NCI-H2171 treated with DMSO at 0.1 percent for 48 hours (cell line): ENCODE results near the gene TPCN2.
A peak's percentile ranks its signal among the peaks of the same experiment; 100 is the strongest.
"Not testable (repeated sequence)": the region's sequence is repeated elsewhere in the genome, so short reads cannot be mapped to it uniquely, and the experiment has no call there.

Experiments
- DNase-seq: peaks from one replicate; lab custom pipeline; 2025; lab: John Stamatoyannopoulos, UW

TPCN2 gene

GRCh38 chr11:69129053-69129452 lies 80.3 kb downstream of the TPCN2 start:
- DNase-seq = no peak

DNA sequence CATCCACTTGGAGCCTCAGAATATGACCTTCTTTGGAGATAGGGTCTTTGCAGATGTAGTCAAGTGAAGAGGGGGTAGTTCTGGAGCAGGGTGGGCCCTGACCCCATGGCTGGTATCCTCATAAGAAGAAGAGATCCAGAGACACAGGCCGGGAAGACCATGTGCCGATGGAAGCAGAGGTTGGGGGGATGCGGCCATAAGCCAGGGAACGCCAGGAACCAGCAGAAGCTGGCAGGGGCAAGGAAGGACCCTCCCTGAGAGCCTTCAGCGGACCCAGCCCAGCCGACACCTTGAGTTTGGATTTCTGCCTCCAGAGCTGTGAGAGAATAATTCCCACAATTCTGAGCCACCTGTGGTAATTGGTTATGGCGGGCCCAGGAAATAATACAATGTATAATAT lies 80.9 kb downstream of the TPCN2 start:
- DNase-seq = no peak

DNA sequence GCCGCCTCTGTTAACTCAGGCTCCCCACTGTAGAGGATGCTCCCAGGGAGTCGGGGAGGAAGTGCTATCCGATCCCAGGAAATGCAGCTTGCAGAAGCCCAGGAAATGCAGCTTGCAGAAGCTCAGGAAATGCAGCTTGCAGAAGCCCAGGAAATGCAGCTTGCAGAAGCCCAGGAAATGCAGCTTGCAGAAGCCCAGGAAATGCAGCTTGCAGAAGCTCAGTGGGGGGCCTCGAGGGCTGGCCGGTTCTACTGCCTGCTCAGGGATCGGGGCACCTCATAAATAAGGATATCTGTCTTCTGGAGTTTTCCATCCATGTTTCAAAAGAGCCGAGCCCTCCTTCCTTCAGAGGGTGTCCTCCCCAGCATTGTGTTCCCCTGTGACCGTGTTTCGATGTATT lies 81.9 kb downstream of the TPCN2 start:
- DNase-seq = no peak

DNA sequence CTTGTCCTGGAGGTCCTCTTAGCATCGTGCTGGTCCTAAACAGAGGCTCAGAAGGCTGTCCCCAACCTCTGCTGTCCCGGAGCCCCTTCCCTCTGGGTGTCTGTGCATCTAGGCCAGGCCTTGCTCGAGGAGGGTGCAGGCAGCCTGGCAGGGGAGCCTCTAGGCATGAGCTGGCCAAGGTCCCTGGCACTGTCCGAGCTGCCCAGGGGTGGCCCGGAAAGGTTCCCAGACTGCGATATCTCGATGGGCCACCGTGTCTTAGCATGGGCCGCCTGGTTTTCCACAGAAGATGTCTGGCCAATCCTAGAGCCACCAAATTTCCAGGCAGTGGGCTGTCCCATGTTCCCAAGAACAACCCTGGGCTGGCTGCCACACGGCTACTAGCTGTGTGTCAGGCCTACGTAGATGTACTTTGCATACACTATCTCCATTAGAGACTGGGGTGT lies 82.4 kb downstream of the TPCN2 start:
- DNase-seq = no peak

- peak; percentile 51 for DNase-seq
Observed at GRCh38 chr11:69131644-69132300, 83.0 kb downstream of the TPCN2 start.

GRCh38 chr11:69132301-69132670 lies 83.6 kb downstream of the TPCN2 start:
- DNase-seq = no peak

GRCh38 chr11:69133251-69133650 lies 84.5 kb downstream of the TPCN2 start:
- DNase-seq = no peak

- DNase-seq = not testable (repeated sequence)
Observed at GRCh38 chr11:69134182-69134581, 85.5 kb downstream of the TPCN2 start.

DNA sequence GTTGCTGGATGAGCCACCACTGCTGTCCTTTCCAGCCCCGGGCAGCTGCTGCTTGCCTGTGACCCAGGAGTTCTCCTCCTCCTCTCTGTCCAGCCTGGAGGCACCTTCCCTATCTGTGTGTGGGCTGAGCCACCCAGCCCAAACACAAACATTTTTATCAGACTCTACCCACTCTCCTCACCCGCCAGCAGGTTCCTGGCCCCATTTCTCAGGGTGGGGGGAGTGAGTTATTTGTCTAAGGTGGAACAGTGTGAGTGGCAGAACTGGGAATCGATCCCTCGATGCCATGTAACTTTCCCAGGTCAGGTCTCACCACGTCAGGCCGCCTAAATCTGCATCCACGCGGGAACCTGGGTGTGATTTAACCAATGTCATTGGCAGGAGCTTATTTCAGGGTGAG lies 86.2 kb downstream of the TPCN2 start:
- DNase-seq = no peak

GRCh38 chr11:69135420-69136363 lies 87.0 kb downstream of the TPCN2 start:
- DNase-seq = no peak

- no peak for DNase-seq
Observed at GRCh38 chr11:69136471-69136870, 87.7 kb downstream of the TPCN2 start.

GRCh38 chr11:69137151-69137844 lies 88.6 kb downstream of the TPCN2 start:
- no peak for DNase-seq

DNA sequence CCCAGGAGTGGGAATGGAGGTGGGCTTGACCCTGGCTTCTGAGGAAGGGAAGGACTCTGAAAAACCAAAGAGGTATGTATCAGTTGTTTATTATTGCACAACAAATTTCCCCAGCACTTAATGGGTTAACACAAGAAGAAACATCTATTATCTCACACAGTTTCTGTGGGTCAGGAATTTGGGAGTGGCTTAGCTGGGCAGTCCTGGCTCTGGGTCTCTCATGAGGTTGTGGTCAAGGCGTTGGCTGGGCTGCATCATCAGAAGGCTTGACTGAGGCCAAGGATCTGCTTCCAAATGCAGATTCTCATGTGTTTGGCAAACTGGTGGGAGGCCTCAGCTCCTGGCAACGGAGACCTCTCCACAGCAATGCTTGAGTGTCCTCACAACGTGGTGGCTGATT lies 89.5 kb downstream of the TPCN2 start:
- no peak for DNase-seq

DNA sequence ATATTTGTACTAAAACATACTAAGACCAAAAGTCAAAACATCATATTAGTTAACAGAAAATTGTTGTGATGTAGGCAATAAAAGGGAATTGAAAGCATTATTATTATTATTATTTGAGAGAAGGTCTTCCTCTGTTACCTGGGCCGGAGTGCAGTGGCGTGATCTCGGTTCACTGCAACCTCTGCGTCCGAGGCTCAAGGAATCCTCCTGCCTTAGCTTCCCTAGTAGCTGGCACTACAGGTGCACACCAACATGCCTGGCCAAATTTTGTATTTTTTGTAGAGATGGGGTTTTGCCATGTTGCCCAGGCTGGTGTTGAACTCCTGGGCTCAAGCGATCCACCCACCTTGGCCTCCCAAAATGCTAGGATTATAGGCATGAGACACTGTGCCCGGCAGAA lies 91.4 kb downstream of the TPCN2 start:
- not testable (repeated sequence) for DNase-seq

DNA sequence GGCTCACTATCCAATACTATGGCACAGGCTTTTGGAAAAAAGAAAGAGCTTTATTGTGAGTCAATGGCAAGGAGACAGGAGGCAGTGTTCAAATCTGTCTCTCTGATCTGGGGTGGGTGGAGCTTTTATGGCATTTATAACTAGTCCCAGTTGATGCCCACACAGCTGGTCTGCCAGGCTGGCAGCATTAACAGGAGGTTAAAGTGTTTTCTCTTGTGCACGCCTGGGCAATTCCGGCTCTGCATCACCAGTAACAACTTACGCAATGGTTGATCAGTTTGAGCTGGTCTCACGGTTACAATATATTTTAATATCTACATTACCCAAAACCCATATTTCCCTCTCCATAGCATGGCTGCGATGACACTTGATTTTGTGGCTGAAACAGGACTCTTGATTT lies 91.9 kb downstream of the TPCN2 start:
- DNase-seq = peak; percentile 27

DNA sequence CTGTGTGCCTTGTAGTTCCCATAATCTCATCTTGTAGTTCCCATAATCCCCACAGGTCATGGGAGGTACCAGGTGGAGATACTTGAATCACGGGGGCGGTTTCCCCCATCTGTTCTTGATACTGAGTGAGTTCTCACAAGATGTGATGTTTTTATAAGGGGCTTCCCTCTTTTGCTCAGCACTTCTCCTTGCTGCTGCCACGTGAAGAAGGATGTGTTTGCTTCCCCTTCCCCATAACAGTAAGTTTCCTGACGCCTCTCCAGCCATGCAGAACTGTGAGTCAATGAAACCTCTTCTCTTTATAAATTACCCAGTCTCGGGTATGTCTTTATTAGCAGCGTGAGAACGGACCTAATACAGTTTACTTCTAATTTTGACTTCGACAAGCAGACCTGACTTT lies 93.0 kb downstream of the TPCN2 start:
- DNase-seq = peak; percentile 15

DNA sequence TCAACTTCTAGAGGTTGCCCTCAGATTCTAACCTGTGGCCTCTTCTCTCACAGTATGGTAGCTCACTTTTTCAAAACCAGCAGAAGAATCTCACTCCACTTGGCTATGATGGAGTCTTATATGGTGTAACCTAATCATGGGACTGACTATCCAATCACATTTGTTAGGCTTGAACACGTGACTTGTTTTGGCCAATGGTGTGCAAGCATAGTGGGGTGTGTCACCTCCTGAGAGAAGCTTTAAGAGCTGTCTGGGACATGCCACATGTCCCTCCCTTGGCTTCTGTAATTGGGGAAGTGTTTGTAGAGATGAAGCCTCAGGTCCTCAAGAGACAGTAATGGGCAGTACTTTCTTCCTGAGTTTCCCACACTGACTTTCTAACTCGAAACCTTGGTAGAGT lies 94.2 kb downstream of the TPCN2 start:
- no peak for DNase-seq

GRCh38 chr11:69144316-69145049 lies 95.8 kb downstream of the TPCN2 start:
- no peak for DNase-seq

DNA sequence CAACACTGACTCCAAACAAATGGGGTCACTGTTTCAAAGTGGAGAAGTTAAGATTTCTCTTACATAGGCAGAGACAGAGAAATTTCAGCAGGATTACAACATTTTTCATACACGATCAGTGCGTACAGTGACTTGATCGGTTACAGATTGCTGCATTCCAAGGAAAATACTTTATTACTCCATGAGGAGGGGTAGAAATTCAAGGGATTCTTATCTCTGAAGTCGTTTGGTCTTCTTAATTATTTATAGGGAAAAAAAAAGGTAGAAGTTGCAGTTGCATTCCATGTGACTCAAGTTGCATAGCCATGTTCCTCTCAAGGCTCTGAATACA lies 96.3 kb downstream of the TPCN2 start:
- DNase-seq = no peak

DNA sequence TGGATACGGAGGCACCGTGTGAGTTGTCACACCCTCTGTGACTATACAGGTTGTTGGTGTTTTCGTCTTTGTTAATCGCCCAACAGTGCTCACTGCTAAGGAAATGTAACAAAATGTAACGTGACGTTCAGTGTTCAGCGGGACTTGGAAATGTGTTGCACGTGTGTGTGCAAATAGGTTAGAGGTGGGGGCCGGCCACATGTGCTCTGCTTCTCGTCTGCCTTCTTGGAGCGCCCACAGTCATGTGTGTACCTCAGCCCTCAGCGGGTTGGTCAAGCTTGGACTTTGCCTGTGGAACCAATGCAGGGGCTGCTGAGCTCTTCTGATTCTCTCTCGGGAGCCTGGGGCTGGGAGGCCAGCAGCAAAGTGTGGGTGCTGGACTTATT lies 99.6 kb downstream of the TPCN2 start:
- DNase-seq = no peak

DNA sequence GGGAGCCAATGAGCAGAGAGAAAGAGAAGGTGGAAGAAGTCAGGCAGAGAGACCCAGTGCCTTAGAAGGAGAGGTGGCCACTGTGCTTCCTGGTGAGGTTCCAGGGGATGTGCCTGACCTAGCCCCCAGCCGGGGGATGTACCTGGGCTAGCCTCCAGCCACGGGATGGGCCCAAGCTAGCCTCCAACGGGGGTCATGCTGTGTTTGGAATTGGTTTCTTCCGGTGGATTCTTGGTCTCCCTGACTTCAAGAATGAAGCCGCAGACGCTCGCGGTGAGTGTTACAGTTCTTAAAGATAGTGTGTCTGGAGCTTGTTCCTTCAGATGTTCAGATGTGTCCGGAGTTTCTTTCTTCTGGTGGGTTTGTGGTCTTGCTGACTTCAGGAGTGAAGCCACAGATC lies 100.1 kb downstream of the TPCN2 start:
- no peak for DNase-seq

- DNase-seq = not testable (repeated sequence)
Observed at GRCh38 chr11:69149338-69150045, 100.8 kb downstream of the TPCN2 start.
